Ovary (tissue), 3 donors: ENCODE results near the gene HBQ1.

Experiments
- POLR2A ChIP-seq: fragments of 450-650 bp; IDR thresholded peaks from one replicate; pipeline ENCODE4 v1.6.1; 2017; ENCODE audit warnings: antibody characterized with exemption, mild to moderate bottlenecking, moderate library complexity
- TF ChIP-seq, protein P1 (sequence below), 3 donors: fragments of 450-650 bp in 2 of 3; fragments of 200-600 bp in 1 of 3; IDR thresholded peaks; one replicate each; pipeline versions ENCODE4 v1.5.1 to v1.8.0; 2016 to 2022; ENCODE audit warnings: antibody characterized with exemption in 3 of 3, mild to moderate bottlenecking in 1 of 3
- donor health status: DM: no; HTN: no; CAD: no.

DNA sequence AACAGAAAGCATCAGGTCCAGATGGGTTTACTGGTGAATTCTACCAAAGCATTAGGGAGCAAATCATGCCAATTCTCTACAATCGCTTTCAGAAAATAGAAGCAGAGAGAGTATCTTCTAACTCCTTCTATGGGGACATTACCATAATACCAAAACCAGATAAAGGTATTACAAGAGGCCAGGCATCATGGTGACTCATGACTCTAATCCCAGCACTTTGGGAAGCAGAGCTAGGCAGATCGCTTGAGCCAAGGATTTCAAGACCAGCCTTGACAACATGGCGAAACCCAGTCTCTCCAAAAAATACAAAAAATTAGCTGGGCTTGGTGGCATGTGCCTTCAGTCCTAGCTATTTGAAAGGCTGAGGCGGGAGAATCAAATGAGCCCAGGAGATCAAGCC is 23.0 kb downstream of the HBQ1 start:
- TF ChIP-seq, protein P1, sequence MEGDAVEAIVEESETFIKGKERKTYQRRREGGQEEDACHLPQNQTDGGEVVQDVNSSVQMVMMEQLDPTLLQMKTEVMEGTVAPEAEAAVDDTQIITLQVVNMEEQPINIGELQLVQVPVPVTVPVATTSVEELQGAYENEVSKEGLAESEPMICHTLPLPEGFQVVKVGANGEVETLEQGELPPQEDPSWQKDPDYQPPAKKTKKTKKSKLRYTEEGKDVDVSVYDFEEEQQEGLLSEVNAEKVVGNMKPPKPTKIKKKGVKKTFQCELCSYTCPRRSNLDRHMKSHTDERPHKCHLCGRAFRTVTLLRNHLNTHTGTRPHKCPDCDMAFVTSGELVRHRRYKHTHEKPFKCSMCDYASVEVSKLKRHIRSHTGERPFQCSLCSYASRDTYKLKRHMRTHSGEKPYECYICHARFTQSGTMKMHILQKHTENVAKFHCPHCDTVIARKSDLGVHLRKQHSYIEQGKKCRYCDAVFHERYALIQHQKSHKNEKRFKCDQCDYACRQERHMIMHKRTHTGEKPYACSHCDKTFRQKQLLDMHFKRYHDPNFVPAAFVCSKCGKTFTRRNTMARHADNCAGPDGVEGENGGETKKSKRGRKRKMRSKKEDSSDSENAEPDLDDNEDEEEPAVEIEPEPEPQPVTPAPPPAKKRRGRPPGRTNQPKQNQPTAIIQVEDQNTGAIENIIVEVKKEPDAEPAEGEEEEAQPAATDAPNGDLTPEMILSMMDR (IDR thresholded peaks at IDR 0.05) = no peak
- no peak for TF ChIP-seq POLR2A
